HG03469 (cell line): ENCODE data around the gene WWOX.

Experiments used
- ATAC-seq: cut with Tn5 transposase; IDR thresholded peaks from one replicate; pipeline ENCODE4 v1.9.1; 2021; ENCODE audit warnings: mild to moderate bottlenecking, moderate library complexity, moderate number of reproducible peaks; ENCODE audit not compliant: unreplicated experiment

Gene WWOX

DNA sequence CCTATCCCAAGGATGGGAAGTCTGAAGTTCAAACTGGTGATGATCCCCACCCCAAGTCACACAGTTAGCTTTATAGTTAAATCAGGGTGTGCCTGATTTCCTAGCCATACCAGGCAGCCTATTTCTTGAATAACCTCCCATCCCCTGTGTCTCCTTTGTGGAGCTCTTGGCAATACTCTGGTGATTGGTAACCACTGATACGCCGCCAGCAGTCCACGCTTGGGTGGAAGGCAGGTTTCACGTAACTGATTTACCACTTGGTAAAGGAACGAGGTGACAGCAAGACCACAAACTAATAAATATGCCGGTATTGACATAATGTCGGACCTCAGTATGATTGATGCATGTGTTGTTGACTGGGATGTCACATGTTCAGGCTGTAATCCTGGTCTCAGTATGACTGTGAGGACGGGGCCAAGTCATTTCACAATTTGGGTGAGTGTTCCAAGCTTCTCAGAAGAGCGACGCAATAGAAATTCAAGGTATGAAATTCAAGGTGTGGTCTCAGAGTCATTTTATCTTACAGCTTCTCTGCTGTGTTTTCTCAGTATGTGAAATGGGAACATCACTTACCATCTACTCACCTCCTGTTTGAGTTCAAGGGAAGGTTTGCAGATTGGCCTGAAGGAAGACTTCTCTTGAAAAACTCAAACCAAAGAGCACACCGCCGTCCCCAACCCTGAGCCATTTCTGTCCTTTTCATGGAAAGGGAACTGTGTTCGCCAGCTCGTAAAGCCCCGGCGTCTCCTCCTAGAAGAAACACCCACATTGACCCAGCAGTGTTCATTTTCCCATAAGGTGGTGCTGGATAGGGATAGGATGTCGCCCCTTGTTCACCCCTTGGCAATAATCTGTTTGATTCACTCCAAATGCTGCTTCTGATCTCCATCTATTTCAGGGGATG lies 678.9 kb downstream of the WWOX start:
- ATAC-seq: peak; percentile 57

GRCh38 chr16:78780808-78781207 lies 681.4 kb downstream of the WWOX start:
- no peak for ATAC-seq

DNA sequence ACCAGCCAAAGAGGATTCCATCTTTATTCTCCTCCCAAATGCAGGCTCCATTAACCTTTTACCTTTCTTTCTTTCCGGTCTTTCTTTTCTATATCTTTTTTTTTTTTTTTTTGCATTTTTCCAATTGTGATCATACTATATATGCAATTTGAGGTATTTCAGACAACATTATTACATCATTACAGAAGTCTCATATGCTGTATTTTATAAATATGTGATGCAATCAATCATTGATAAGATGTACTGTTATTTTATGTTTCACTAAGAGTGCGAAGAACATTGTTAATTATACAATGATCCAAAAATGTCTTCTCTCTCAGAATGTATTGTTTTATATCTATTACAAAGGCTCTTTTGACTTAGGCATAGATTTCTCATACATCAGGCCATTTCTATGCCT lies 683.1 kb downstream of the WWOX start:
- ATAC-seq: no peak

DNA sequence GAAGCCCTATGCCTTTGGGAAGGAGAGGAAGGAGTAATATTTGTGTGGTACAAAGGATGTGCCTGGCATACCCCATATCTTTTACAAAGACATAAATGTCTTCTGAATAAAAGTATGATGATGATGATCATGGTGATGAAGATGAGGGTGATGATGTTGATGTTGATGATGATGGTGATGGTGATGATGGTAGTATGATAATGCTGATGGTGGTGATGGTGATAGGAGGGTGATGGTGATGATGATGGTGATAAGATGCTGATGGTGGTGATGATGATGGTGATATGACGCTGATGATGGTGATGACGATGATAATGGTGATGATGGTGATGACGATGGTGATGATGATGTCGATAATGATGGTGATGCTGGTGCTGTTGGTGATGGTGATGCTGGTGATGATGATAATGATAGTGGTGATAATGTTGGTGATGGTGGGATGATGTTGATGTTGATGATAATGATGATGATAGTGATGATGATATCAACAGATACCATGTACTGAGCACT lies 684.2 kb downstream of the WWOX start:
- no peak for ATAC-seq

GRCh38 chr16:78784771-78785170 lies 685.3 kb downstream of the WWOX start:
- ATAC-seq: no peak

GRCh38 chr16:78785218-78785617 lies 685.8 kb downstream of the WWOX start:
- ATAC-seq: no peak

- no peak for ATAC-seq
Measured at GRCh38 chr16:78786635-78787034, 687.2 kb downstream of the WWOX start.

DNA sequence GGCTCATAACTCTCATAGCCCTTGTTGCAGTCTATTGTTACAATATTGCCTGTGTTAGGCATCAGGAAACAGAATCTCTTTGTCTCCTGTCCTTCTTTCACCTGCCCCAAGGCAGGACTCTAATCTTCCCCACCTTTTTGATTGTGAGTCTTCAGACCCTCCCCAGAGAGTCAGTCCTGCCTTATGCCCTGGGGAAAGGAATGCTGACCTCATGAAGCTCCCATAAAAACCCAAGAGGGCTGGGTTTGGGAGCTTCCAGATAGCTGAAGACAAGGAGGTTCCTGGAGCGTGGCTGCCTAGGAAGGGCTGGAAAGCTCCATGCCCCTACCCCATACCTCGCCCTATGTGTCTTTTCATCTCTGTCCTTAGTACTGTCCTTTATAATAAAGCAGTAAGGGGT lies 688.8 kb downstream of the WWOX start:
- ATAC-seq: no peak

- no peak for ATAC-seq
Measured at GRCh38 chr16:78788696-78789095, 689.2 kb downstream of the WWOX start.

- ATAC-seq: no peak
Measured at GRCh38 chr16:78789561-78789960, 690.1 kb downstream of the WWOX start.

GRCh38 chr16:78791011-78791410 lies 691.6 kb downstream of the WWOX start:
- no peak for ATAC-seq

DNA sequence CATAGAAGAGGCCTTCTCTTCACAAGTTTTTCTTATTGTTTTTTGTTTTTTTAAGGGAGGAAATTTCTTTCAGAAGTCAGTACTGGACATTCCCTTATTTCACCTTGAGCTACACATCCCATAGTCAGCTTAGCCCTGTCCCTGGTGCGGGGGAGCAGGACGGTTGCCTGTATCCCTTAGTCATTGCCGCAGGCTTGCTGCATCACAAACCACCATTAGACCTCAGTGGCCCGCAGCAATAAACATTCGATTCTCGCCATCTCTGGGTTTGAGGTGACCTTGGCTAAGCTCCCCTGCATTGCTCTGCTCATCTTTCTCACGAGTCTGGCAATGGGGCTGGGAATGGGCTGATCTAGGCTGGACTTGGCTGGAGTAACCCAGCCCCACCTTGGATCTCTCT lies 692.5 kb downstream of the WWOX start:
- ATAC-seq: no peak

GRCh38 chr16:78792952-78793351 lies 693.5 kb downstream of the WWOX start:
- no peak for ATAC-seq

GRCh38 chr16:78794581-78795250 lies 695.3 kb downstream of the WWOX start:
- ATAC-seq: no peak

DNA sequence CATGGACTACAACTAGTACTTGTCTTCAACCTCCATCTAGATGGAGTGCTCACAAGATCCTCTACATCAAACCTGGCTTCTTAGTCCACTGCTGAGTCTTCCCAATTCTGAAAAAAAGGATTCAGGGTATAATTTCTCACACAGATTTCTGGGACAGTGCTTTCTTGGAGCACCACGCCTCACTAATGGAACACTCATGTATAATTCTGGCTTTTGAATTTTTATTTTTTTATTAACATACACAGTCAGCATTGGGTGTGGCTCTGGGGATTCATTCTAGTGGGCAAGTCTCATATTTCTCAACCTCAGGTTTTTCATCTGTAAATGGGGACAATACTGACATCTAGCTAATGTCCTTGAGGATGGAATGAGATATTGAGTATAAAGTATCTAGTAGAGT lies 696.0 kb downstream of the WWOX start:
- ATAC-seq: no peak

- no peak for ATAC-seq
Measured at GRCh38 chr16:78796221-78796866, 696.9 kb downstream of the WWOX start.

DNA sequence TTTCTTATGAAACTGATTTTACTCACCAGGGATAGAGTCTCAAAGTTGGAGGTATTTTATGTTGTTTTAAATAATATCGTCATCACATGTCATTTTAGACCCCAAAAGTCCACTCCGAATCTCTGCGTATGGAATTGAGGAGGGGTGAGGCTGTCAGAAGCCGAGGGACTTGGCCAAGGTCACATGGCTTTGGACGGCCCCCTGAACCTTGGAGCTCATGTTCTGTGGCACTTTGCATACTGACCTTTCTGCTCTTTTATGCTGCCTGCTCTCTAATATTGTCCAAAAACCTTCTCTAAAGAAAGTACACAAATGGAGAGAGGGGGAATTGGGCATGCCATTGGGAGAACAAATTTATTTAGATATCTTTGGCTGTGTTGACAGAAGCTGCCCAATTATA lies 700.0 kb downstream of the WWOX start:
- ATAC-seq: no peak

DNA sequence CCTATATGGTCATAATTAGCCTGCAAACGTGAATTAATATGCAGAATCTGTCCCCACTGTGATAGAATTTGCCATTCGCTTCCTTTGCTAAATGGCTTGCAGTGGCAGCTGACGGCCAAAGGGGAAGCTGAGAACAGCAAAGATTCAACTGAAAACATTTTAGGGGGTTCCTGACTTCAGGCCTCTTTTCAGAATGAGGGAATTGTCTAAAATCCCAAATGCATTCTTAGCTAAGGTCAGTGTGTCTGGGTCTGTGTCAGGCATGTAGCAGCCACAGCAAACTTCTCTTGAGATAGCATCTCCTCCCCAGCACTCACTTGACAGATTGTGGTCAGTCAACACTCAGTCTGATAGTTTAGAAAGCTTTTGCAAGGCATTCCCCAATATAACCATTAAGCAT lies 701.1 kb downstream of the WWOX start:
- no peak for ATAC-seq

DNA sequence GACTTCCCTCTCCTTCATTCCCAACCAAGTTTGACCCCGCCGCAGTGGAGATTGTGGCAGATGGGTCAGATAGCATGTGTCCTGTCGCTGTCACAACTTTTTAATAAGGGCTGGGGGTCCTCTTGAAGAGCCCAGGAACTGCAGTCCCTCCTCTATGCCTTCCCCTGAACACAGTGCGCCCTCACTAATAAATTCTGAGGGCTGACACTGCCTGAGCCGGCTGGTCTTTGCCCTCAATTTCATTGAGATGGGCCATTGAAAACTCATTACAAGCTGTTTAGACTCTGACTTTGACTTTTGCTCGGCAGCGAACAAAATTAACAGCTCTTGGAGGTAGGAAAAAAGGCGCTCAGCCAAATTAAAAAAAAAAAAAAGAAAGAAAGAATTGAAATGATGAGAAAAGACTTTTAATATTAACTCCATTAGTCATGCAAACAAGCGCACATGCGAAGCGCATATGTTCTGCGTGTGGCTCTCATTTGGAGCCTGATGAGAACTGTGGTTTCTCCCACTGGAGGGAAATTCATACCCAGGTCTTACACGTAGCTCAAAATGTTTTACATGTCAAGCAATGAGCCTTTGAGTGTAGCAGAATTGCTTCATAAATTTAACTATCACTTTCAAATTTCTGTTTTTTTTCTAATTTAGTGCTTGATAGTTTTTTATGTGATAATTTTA lies 704.7 kb downstream of the WWOX start:
- ATAC-seq: no peak

DNA sequence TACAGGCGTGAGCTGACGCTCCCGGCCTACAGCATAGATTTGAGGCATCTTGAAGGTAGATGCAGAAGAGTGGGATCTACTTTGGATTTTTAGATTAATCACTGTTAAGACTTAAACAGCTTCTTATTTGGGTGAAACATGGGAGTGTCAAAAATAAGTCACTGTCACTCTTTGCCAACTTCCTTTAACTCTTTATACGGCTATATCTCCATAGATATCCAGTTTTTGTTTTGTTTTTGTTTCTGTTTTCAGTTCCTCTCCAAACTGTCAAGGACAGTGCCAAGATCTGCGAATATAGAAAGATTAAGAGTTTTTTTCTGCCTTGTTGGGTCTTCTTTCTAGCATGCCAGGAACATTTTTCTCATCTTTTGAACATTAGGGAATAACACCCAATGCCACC lies 706.1 kb downstream of the WWOX start:
- no peak for ATAC-seq

GRCh38 chr16:78811247-78811646 lies 711.8 kb downstream of the WWOX start:
- no peak for ATAC-seq
